Measurements from ENCODE around the gene DYNLL2.
A peak's percentile ranks its signal among the peaks of the same experiment; 100 is the strongest.

GRCh38 chr17:58136669-58137279, 53.6 kb downstream of the DYNLL2 start:
- TF ChIP-seq CTCF (conservative IDR thresholded peaks at IDR 0.05; ENCODE audit: low read length) (peak; percentile 78), EZH2phosphoT487 (IDR thresholded peaks at IDR 0.05; ENCODE audit: borderline replicate concordance, low read depth, low read length) (no peak)

Measured in OCI-LY7 (cell line).